ENCODE measurements around the gene GJB2. TPM values are rescaled to one million over a fixed set of nuclear protein-coding genes. Genes with fewer than 3 reads are reported as not detected.

The GJB2 gene
- total RNA-seq, 1 donor from 2014 or later, result 192 TPM

DNA sequence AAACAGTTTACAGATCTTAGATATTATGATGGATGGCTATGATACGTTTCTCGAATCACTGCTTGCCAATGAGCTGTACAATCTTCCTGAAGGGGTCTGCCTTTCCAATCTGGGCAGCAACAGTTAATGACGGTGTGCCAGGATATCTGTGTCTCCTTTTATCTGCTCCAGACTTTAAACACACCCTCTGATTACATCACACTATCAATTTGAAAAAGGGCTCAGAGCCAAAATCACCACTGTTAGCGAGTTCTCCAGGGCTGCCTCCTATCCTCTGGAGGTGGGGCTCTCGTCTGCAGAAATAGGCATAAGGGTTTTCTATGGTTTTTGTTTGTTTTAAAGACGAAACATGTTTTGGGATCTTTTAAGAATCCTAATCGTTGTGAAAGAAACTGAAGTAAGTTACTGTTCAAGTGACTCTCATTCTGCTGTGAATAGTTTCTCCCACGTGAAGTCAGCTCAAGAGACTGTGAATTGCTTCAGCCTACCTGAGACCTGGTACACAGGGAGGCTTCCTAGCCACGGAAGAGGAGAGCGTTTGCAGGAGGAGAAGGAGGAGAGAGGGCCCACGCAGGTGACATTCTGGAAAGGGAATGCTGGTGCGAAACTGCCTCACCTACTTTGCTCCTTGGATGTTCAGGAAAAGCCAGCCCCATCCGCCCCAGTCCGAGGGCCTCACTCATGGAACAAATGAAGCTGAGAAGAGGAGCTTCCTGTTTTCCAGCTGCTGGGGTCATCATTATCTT is 16.7 kb downstream of the GJB2 start:
- H3K4me3 ChIP-seq (ENCODE audit: low read depth, low read length), result no peak overlapping the region
- FAIRE-seq, result no peak

DNA sequence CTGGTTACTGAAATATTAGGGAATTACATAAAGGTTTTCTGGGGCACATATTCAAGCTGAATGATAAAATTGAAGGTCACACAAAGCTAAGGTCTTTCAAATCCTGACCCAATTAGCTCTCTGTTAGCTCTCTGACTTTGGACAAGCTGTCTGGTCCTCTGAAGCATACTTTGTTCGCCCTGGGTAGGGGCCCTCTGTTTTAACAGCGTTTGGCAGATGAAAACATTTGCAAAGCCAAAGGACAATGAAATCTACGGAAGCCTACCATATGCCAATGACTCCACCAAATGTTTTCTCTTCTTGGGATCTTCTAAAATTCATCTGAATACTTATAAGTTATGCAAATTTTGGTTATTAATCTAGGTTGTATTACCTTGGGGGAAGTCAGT is 17.3 kb downstream of the GJB2 start:
- Histone ChIP-seq H3K4me3 (ENCODE audit: low read depth, low read length) (no peak overlapping the region), H3K36me3 (ENCODE audit: control insufficient read depth, insufficient read depth, low read length) (no peaks in the 10 kb centered on the region), H3K27me3 (ENCODE audit: control insufficient read depth, insufficient read depth, low read length) (no peaks in the 10 kb centered on the region)
- TF ChIP-seq, protein P1, sequence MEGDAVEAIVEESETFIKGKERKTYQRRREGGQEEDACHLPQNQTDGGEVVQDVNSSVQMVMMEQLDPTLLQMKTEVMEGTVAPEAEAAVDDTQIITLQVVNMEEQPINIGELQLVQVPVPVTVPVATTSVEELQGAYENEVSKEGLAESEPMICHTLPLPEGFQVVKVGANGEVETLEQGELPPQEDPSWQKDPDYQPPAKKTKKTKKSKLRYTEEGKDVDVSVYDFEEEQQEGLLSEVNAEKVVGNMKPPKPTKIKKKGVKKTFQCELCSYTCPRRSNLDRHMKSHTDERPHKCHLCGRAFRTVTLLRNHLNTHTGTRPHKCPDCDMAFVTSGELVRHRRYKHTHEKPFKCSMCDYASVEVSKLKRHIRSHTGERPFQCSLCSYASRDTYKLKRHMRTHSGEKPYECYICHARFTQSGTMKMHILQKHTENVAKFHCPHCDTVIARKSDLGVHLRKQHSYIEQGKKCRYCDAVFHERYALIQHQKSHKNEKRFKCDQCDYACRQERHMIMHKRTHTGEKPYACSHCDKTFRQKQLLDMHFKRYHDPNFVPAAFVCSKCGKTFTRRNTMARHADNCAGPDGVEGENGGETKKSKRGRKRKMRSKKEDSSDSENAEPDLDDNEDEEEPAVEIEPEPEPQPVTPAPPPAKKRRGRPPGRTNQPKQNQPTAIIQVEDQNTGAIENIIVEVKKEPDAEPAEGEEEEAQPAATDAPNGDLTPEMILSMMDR (IDR thresholded peaks at IDR 0.05; ENCODE audit: insufficient read depth, low read length, severe bottlenecking), result no peak
- FAIRE-seq (no peak), DNase-seq (ENCODE audit: low read depth) (no peak)

More for the DNA sequence above, 16.7 kb downstream of the GJB2 start:
- no peaks in the 10 kb centered on the region for H3K27me3 ChIP-seq (ENCODE audit: control insufficient read depth, insufficient read depth, low read length)
- TF ChIP-seq, protein P1 (IDR thresholded peaks at IDR 0.05; ENCODE audit: insufficient read depth, low read length, severe bottlenecking), result no peak
- H3K36me3 ChIP-seq (ENCODE audit: control insufficient read depth, insufficient read depth, low read length), result no peaks in the 10 kb centered on the region
- no peak for DNase-seq (ENCODE audit: low read depth)

DNA sequence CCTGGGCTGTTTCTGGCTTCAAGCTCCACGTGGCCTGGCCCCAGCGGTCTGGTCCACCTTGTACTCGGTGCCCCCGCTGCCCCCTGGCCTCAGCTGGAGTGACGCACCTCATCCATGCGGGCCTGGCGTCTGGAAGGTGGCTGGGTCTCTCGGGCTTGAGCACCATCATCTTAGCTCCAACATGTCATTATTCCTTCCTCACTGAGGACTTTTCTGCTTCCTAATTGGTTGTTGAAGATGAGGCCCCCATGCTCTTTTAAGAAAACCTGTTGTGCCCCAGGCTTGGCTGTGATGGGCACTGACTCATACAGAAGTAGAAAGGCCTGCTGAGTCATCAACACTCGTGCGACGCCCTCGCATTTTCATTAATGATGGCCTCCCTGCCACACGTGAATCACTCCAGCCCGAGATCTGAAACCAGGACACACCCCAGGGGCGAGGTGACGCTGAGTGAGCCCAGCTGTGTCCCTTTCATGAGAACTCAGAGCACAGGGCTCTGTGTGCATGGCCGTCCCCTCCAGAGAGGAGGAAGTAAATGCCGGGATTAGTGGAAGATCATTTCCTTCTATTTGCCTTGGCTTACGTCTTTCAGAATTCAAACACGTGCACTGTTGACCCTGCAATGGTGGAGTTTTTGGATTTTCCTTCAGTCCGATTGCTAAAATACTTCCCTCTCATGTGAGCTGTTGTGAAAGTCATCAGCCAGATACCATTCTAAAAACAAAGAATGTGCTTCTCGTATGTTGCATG is 17.9 kb downstream of the GJB2 start:
- DNase-seq (ENCODE audit: low read depth) (peak; percentile 98), FAIRE-seq (peak; percentile 96)

GRCh38 chr13:20173116-20173746 is 19.5 kb downstream of the GJB2 start:
- FAIRE-seq, result no peak
- DNase-seq (ENCODE audit: low read depth), result no peak
- Histone ChIP-seq H3K4me3 (ENCODE audit: low read depth, low read length) (no peak overlapping the region), H3K36me3 (ENCODE audit: control insufficient read depth, insufficient read depth, low read length) (no peaks in the 10 kb centered on the region), H3K27me3 (ENCODE audit: control insufficient read depth, insufficient read depth, low read length) (no peaks in the 10 kb centered on the region)
- TF ChIP-seq, protein P1 (IDR thresholded peaks at IDR 0.05; ENCODE audit: insufficient read depth, low read length, severe bottlenecking), result no peak

More for the DNA sequence above, 17.9 kb downstream of the GJB2 start:
- Histone ChIP-seq H3K4me3 (ENCODE audit: low read depth, low read length) (no peak overlapping the region), H3K27me3 (ENCODE audit: control insufficient read depth, insufficient read depth, low read length) (no peaks in the 10 kb centered on the region), H3K36me3 (ENCODE audit: control insufficient read depth, insufficient read depth, low read length) (no peaks in the 10 kb centered on the region)
- TF ChIP-seq, protein P1 (IDR thresholded peaks at IDR 0.05; ENCODE audit: insufficient read depth, low read length, severe bottlenecking), result no peak

DNA sequence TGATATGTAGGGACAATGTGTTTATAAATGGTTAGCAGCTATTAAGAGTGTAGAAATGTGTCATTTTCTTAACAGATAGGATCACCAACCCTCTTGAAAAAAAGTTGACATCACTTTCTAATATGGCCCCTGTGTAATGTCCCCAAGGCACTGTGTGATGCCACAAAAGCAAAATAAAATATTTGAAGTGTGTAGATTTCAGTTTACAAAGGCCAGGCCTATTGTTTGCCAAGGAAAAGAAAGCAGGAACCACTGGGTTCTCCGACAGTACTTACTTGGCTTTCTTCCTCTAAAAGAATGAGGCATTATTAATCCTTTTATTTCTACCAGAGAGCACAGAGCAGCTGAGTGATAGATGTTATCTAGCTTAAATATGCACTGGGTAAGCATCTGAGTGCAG is 21.4 kb downstream of the GJB2 start:
- DNase-seq (ENCODE audit: low read depth) (no peak), FAIRE-seq (no peak)
- H3K27me3 ChIP-seq (ENCODE audit: control insufficient read depth, insufficient read depth, low read length), result no peaks in the 10 kb centered on the region
- no peak overlapping the region for H3K4me3 ChIP-seq (ENCODE audit: low read depth, low read length)
- H3K36me3 ChIP-seq (ENCODE audit: control insufficient read depth, insufficient read depth, low read length), result no peaks in the 10 kb centered on the region
- TF ChIP-seq, protein P1 (IDR thresholded peaks at IDR 0.05; ENCODE audit: insufficient read depth, low read length, severe bottlenecking), result no peak

All from bronchial epithelial cell (primary cell).